Lower leg skin (tissue), 4 donors: Measurements from ENCODE around the gene CACNA2D4. TPM values are rescaled to one million over a fixed set of nuclear protein-coding genes. Genes with fewer than 3 reads are reported as not detected.

Source experiments
- DNase-seq, 2 donors: peaks; one replicate each; pipeline ENCODE4 v3.0.0-alpha.2; 2019; ENCODE audit warnings: low spot score in 2 of 2
- H3K4me3 ChIP-seq: fragments of 200-600 bp; sonication (generic); 2 replicates; pipeline ENCODE4 v1.5.1; 2017; ENCODE audit warnings: mild to moderate bottlenecking, low read depth; ENCODE audit not compliant: poor library complexity, severe bottlenecking
- CTCF ChIP-seq, 3 donors: fragments of 450-650 bp; IDR thresholded peaks; one replicate each; pipeline ENCODE4 v1.5.1; 2016; ENCODE audit warnings: antibody characterized with exemption in 3 of 3, mild to moderate bottlenecking in 3 of 3, moderate library complexity in 2 of 3
- POLR2A ChIP-seq, 2 donors: fragments of 450-650 bp; IDR thresholded peaks; one replicate each; pipeline ENCODE4 v1.6.1; 2016 to 2017; ENCODE audit warnings: antibody characterized with exemption in 2 of 2, mild to moderate bottlenecking in 1 of 2, moderate library complexity in 1 of 2
- WGBS, 2 donors: methylation state at CpG; one replicate each; pipeline ENCODE4 v1.1.5; 2018; 5-methylcytosine and 5-hydroxymethylcytosine counted together
- intact Hi-C: fragments of 100-400 bp; cut with DNase I; formaldehyde crosslinking; loops from one replicate; pipeline ENCODE4 v1.15.0; 2023; ENCODE audit warnings: low total_unique reads
- total RNA-seq, 4 donors: library from RNA; depleted of rRNA; stranded (reverse); fragments of >200 nt; gene quantifications; one replicate each; pipeline ENCODE4 v1.1.0, GENCODE V29; 2016

Gene CACNA2D4
- total RNA-seq, 4 donors from 2014 or later: 2.3 to 4.0 (median 3.1) TPM

DNA sequence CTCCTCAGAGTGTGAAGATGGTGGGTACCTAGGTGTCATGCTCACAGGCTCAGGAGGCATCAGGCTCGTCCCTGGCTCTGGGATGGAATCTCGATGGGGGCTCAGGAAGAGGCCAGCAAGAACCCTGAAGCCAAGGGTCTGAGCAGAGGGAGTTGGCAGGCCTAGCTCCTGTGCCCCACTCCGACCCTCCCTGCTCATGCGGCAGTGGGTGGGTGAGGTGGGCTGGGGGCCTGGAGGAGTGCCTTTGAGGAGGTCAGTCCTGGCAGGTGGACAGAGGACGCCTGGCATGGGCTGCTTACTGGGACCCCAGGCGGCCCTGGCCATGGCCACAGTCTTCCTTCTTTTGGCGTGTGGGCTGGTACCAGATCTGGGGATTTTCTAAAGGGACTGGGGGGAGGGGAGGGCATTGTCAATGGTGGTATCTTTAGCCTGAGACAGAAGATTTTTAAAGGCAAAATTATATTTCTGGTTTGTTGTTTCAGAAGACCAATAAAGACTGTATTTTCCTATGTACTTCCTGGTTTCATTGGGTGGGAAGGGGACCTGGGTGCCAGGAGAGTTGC lies 82.1 kb downstream of the CACNA2D4 start:
- 71 to 75% methylated on average over 5 to 7 of the region's 7 CpGs for WGBS, 2 donors
- DNase-seq: no peak
- no peak overlapping the region for H3K4me3 ChIP-seq
- TF ChIP-seq POLR2A (IDR thresholded peaks at IDR 0.05): no peak
- no peak for TF ChIP-seq CTCF (IDR thresholded peaks at IDR 0.05)
- intact Hi-C loops: no loop called here

DNA sequence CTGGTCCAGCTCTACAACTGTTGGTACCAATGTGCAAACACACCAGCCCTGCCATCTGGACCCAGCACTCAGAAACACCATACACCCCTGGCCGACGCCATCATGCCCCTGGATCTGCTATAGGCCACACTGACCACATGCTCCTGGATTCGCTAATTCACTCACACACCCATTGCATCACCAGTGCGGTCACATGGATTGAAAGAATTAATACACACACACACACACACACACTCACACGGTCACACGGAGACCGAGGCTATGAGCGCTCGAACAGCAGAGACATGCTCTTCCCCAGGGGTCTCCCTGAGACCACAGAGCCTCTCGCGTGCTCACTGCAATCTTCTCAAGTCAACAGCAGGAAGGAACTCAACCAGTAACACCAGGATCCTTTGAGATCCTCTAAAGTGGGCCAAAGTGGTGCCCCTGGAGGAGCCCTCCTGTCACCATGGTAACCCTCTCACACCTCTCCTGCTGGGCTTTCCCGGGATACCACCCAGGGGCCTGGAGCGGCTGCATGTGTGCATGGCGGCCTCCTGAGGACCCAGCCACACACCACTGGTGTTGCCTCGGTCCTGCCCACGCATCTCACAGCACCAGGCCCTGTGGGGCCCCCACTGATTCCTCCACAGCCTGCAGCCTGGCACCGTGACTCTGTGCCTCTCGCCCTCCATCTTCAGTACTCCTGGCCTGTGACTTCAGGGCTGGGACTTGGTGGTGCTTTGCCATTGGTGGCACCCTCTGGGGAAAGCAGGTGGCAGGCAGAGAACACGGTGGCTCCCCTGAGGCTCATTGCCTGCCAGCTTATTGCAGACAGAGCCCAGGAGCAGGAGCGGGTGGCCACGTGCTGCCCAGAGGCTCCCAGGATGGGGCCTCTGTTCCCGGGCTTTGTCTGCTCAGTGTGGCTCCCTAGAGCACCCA lies 83.0 kb downstream of the CACNA2D4 start:
- intact Hi-C loops: no loop called here
- WGBS, 2 donors: 79 to 81% methylated on average over 16 to 19 of the region's 22 CpGs
- H3K4me3 ChIP-seq: no peak overlapping the region
- DNase-seq: no peak
- TF ChIP-seq POLR2A (IDR thresholded peaks at IDR 0.05) (no peak), CTCF (IDR thresholded peaks at IDR 0.05) (no peak)

- DNase-seq: no peak
- TF ChIP-seq CTCF (IDR thresholded peaks at IDR 0.05) (no peak), POLR2A (IDR thresholded peaks at IDR 0.05) (no peak)
- H3K4me3 ChIP-seq: no peak overlapping the region
- intact Hi-C loops: loop anchor here (5.0 kb wide), 1 partner anchor 978 kb away; the partner anchor contains the start of gene ITFG2
- whole genome bisulfite sequencing, 2 donors: 81 to 86% methylated on average over 21 to 34 of the region's 34 CpGs
Measured at GRCh38 chr12:1834186-1834925, 84.1 kb downstream of the CACNA2D4 start.

GRCh38 chr12:1833596-1834028 lies 84.8 kb downstream of the CACNA2D4 start:
- intact Hi-C loops: loop anchor here (5.0 kb wide), 1 partner anchor 979 kb away; the partner anchor contains the start of gene ITFG2
- WGBS, 2 donors: 83 to 87% methylated on average over 10 of the region's 10 CpGs
- no peak for DNase-seq
- no peak overlapping the region for H3K4me3 ChIP-seq
- TF ChIP-seq POLR2A (IDR thresholded peaks at IDR 0.05) (no peak), CTCF (IDR thresholded peaks at IDR 0.05) (no peak)

GRCh38 chr12:1832801-1833595 lies 85.5 kb downstream of the CACNA2D4 start:
- no peak overlapping the region for H3K4me3 ChIP-seq
- DNase-seq: no peak
- WGBS, 2 donors: 71 to 76% methylated on average over 17 of the region's 17 CpGs
- intact Hi-C loops: loop anchor here (5.0 kb wide), 1 partner anchor 979 kb away; the partner anchor contains the start of gene ITFG2
- TF ChIP-seq POLR2A (IDR thresholded peaks at IDR 0.05) (no peak), CTCF (IDR thresholded peaks at IDR 0.05) (no peak)
